GM10847 (cell line): ENCODE data around the gene INPP4B.

Experiments used
- POLR2A ChIP-seq: IDR thresholded peaks from 2 replicates; pipeline ENCODE4 v1.6.1; 2011; ENCODE audit not compliant: insufficient read length; ENCODE audit errors: extremely low read depth

Gene INPP4B

GRCh38 chr4:142687547-142688275 lies 158.4 kb downstream of the INPP4B start:
- no peak for TF ChIP-seq POLR2A

GRCh38 chr4:142686081-142686480 lies 160.0 kb downstream of the INPP4B start:
- TF ChIP-seq POLR2A: no peak

- TF ChIP-seq POLR2A: no peak
These were observed 162.1 kb downstream of the INPP4B start for GRCh38 chr4:142683997-142684396.

- no peak for TF ChIP-seq POLR2A
These were observed 162.6 kb downstream of the INPP4B start for GRCh38 chr4:142683503-142683902.

GRCh38 chr4:142671516-142671915 lies 174.6 kb downstream of the INPP4B start:
- TF ChIP-seq POLR2A: no peak

- TF ChIP-seq POLR2A: no peak
These were observed 182.3 kb downstream of the INPP4B start for GRCh38 chr4:142663828-142664227.

GRCh38 chr4:142660728-142661127 lies 185.4 kb downstream of the INPP4B start:
- no peak for TF ChIP-seq POLR2A

GRCh38 chr4:142656178-142656577 lies 189.9 kb downstream of the INPP4B start:
- no peak for TF ChIP-seq POLR2A

- no peak for TF ChIP-seq POLR2A
These were observed 197.7 kb downstream of the INPP4B start for GRCh38 chr4:142648378-142648777.

- TF ChIP-seq POLR2A: no peak
These were observed 200.5 kb downstream of the INPP4B start for GRCh38 chr4:142645475-142646108.

- no peak for TF ChIP-seq POLR2A
These were observed 208.5 kb downstream of the INPP4B start for GRCh38 chr4:142637614-142638013.

- TF ChIP-seq POLR2A: no peak
These were observed 214.3 kb downstream of the INPP4B start for GRCh38 chr4:142631836-142632235.

- TF ChIP-seq POLR2A: no peak
These were observed 230.8 kb downstream of the INPP4B start for GRCh38 chr4:142615324-142615665.

- TF ChIP-seq POLR2A: no peak
These were observed 231.3 kb downstream of the INPP4B start for GRCh38 chr4:142614621-142615323.

GRCh38 chr4:142607976-142608375 lies 238.1 kb downstream of the INPP4B start:
- TF ChIP-seq POLR2A: no peak

GRCh38 chr4:142600952-142601351 lies 245.1 kb downstream of the INPP4B start:
- no peak for TF ChIP-seq POLR2A

GRCh38 chr4:142598132-142598531 lies 248.0 kb downstream of the INPP4B start:
- no peak for TF ChIP-seq POLR2A

- TF ChIP-seq POLR2A: no peak
These were observed 249.5 kb downstream of the INPP4B start for GRCh38 chr4:142596595-142596994.
